Subcutaneous adipose tissue (tissue), 4 donors: ENCODE results near the gene VCAN. TPM values are rescaled to one million over a fixed set of nuclear protein-coding genes. Genes with fewer than 3 reads are reported as not detected.

Experiments used
- total RNA-seq, 4 donors: library from RNA; depleted of rRNA; stranded (reverse); fragments of >200 nt; gene quantifications; one replicate each; pipeline ENCODE4 v1.1.0, GENCODE V29; 2016
- TF ChIP-seq, protein P1 (sequence below): fragments of 450-650 bp; IDR thresholded peaks from one replicate; pipeline ENCODE4 v1.5.1; 2016; ENCODE audit warnings: low read depth, mild to moderate bottlenecking, control low read depth, antibody characterized with exemption, moderate library complexity

VCAN gene
- total RNA-seq, result 100 to 1,000 TPM; 101 to 308 (median 252) TPM

- TF ChIP-seq, protein P1, sequence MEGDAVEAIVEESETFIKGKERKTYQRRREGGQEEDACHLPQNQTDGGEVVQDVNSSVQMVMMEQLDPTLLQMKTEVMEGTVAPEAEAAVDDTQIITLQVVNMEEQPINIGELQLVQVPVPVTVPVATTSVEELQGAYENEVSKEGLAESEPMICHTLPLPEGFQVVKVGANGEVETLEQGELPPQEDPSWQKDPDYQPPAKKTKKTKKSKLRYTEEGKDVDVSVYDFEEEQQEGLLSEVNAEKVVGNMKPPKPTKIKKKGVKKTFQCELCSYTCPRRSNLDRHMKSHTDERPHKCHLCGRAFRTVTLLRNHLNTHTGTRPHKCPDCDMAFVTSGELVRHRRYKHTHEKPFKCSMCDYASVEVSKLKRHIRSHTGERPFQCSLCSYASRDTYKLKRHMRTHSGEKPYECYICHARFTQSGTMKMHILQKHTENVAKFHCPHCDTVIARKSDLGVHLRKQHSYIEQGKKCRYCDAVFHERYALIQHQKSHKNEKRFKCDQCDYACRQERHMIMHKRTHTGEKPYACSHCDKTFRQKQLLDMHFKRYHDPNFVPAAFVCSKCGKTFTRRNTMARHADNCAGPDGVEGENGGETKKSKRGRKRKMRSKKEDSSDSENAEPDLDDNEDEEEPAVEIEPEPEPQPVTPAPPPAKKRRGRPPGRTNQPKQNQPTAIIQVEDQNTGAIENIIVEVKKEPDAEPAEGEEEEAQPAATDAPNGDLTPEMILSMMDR, result no peak
Measured at GRCh38 chr5:83471405-83472212, at the start of gene VCAN. Gene VCAN (plus strand): TSS chr5:83471744. CDS start chr5:83483519, 11,775 bp downstream.

DNA sequence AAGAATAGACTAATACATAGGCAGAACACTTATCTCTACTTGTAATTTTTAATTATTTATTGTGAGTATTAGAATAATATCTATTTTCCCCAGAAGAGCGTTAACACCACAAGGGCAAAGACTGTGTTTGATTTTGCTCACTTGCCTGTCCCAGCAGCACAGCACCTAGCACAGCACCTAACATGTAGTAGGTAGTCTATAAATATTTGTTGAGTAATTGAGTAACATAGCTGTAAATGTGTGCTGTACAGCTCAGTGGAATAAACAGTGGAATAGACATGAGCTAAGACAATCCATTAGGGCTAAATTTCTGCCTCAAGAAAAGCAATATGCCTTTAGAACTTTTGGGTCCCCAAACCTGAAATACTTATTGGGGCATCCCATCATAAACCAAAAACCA lies 49.3 kb upstream of the VCAN start:
- TF ChIP-seq, protein P1, result no peak

GRCh38 chr5:83426855-83427254 lies 44.7 kb upstream of the VCAN start:
- TF ChIP-seq, protein P1, result no peak

DNA sequence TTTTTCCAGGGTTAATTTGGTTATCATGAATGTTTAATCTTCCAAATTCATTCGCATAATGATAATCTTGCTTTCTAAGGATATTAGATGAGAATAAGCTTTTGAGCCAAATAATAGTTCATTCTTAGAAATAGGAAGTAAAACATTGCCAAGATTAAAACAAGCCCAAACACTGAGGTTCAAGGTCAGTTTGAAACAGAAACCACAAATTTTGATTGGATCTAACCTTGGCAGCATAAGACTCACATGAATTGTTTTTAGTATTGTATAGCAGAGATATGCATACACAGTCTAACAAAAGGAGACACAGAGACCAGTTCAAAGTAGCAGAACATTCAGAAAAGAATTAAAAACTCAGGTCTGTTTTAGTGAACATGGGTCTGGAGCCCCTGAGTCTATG lies 43.4 kb upstream of the VCAN start:
- TF ChIP-seq, protein P1, result no peak

DNA sequence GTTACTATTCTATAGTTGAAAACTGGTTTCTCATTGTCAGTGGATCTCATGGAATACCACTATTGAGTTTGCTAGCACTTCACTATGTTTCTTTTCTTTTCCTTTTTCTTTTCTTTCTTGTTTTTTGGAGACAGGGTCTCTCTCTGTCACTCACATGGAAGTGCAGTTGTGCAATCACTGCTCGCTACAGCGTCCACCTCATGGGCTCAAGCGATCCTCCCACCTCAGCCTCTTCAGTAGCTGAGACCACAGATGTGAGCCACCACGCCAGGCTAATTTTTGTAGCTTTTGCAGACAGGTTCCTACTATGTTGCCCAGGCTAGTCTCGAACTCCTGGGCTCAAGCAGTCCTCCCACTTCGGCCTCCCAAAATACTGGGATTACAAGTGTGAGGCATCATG lies 42.7 kb upstream of the VCAN start:
- TF ChIP-seq, protein P1, result no peak

DNA sequence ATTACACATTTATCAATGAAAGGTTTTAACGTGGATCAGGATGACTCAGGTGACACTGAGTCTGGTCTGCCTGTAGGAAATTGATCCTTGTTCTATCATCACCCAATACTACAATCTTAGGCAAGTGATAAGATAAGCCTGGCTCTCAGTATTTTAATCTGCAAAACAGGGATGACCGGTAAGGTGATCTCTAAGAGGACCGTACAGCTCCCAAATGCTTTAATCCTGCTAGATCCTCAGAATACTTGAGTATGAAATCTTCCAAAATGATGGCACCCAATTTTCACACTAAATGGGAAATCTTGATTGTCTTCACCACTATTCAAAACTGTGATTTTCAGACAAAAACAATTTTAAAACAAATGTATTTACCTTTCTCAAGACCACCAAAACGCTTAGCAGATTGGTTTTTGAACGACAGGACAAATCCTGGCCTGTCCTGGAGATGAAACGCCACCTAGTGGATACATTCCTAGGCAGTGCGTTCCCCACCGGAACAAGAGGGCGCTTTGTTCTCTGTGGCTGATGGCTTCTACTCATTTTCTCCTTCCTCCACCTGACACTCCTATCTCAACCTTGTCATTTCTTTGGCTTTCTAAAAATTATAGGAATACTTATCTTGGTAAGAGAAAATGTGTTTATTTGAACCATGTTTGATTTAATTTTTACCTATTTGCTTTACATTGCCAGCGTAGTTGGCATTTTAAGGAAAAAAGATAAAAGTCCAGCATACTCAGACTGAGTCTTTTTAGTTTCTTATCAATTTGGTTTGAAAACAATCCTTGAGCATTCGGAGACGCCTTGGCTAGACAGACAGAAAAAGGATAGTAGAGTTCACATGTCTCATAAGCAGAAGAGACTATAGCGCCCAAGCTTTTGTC lies 41.2 kb upstream of the VCAN start:
- TF ChIP-seq, protein P1, result no peak

DNA sequence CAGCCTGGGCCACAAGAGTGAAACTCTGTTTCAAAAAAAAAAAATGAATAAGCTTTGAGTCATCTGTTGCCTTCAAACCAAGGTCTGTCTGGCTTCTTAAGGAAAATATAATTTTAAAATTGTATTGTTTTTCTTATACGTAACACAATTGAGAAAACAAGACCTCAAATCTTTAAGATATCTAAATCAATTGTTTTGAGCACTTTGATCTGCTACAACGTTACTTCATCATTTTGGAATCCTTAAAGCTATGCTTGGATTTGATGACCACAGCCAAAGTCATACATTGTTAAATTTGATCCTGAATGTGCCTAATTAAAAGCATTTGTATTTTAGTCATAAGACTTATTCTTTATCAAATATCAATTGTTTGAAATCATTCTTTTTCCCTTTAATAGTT lies 37.7 kb upstream of the VCAN start:
- TF ChIP-seq, protein P1, result no peak
